Fibroblast of villous mesenchyme (primary cell): Measurements from ENCODE around the gene XKR8. TPM values are rescaled to one million over a fixed set of nuclear protein-coding genes. Genes with fewer than 3 reads are reported as not detected.

Experiments used
- DNase-seq: peaks from one replicate; pipeline ENCODE4 v3.0.0-alpha.2; 2010; ENCODE audit warnings: low read depth
- H3K4me3 ChIP-seq: 2 replicates; pipeline ENCODE4 v1.5.1; 2011; ENCODE audit warnings: low read depth, mild to moderate bottlenecking, low read length
- CTCF ChIP-seq: IDR thresholded peaks from 2 replicates; pipeline ENCODE4 v1.5.1; 2012; ENCODE audit warnings: low read depth, mild to moderate bottlenecking, low read length; ENCODE audit not compliant: insufficient read depth
- total RNA-seq: library from RNA; depleted of rRNA; stranded (reverse); fragments of >200 nt; gene quantifications from 2 replicates; pipeline ENCODE4 v1.2.3, GENCODE V29; 2012

XKR8 gene
- total RNA-seq, 1 donor = 6.5 TPM

DNA sequence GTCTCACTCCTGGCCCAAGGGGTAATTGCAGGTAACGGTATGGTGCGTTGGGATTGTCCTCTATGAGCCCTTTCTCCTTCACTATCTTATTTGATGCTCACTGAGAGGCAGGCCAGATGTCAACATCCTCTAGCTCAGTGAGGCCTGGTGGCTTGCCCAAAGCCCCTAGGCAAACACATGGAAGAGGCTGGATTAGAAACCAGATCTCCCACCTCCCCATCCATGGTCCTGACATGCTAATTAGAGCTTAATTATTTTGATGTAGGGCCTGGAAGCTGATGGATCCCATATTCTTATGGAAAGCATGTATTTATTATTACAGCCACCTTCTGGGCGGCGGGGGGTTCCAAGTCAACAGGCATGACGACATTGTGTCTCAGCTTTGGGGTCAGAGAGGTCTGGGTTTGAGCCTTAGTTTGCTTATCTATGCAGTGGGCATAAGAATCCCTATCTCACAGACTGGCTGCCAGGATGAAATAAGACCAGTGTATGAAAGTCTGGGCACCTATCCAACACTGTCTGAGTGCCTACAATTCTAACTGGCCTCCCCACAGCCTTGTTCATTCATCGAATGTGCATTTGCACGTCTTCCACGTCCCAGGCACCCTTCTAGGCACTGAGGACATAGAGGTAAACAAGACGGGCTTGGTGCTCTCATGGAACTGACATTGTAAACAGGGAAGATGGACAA lies 18.8 kb upstream of the XKR8 start:
- no peak for DNase-seq
- H3K4me3 ChIP-seq = no peak overlapping the region
- TF ChIP-seq CTCF = no peak

DNA sequence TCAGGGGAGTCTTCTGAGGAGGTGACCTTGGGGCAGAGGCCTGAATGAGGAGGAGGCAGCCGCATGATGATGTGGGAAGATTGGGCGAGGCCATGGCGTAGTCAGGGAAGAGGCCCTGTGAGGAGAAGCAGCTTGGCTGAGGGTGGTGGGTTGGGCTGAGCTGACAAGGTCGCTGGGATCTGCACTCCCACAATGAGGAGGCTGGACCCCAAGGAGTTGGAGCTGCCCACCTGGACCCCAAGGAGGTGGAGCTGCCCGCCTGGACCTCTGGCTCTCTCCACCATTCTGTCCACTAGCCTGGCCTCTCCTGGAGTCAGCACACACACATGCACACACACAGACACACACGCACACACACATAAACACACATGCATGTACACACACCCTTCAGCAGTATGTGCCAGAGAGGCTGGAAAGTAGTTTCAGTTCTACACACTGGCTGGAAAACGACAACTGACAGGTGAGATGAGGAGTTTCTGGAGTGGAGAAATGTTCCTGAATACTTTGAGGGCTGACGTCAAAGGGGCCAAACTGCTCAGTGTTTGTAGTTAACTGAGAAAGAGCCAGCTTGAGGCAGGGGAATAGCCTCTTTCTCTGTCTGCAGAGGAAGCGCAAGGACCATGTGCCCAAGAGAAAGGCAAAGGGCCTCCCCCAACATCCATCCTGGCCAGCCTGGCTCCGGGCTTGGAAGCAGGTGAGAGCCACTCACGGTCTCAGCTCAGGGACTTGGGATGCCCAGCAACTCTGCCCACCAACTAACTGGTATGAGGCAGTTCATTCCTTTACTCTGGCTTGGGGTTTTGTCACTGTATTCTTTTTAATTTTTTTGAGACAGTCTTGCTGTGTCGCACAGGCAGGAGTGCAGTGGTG lies 17.9 kb upstream of the XKR8 start:
- no peak for DNase-seq
- H3K4me3 ChIP-seq = no peak overlapping the region
- no peak for TF ChIP-seq CTCF

GRCh38 chr1:27945020-27945419 lies 14.8 kb upstream of the XKR8 start:
- TF ChIP-seq CTCF = no peak
- no peak overlapping the region for H3K4me3 ChIP-seq
- DNase-seq = no peak

- TF ChIP-seq CTCF = no peak
- no peak overlapping the region for H3K4me3 ChIP-seq
Measured at GRCh38 chr1:27949027-27949426, 10.7 kb upstream of the XKR8 start.

GRCh38 chr1:27951396-27951795 lies 8.4 kb upstream of the XKR8 start:
- TF ChIP-seq CTCF = no peak
- DNase-seq = no peak
- H3K4me3 ChIP-seq = no peak overlapping the region

More at GRCh38 chr1:27949027-27949426, 10.7 kb upstream of the XKR8 start:
- no peak for DNase-seq

- TF ChIP-seq CTCF = no peak
- H3K4me3 ChIP-seq = no peak overlapping the region
- no peak for DNase-seq
Measured at GRCh38 chr1:27952147-27952546, 7.6 kb upstream of the XKR8 start.

DNA sequence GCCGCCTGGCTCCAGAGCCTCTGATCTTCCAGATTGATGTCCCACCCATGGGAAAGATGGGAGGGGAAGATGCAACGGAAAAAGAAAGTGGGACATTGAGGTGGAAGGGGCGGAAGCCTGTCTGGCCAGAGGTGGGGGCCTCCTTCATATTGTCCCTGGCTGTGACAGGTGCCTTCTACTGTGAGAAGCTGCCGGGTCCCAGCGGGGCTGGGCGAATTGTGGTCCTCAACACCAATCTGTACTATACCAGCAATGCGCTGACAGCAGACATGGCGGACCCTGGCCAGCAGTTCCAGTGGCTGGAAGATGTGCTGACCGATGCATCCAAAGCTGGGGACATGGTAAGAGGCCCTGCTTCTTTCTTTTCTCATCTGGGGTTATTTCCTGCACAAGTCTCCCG lies 5.6 kb upstream of the XKR8 start:
- no peak for TF ChIP-seq CTCF
- no peak overlapping the region for H3K4me3 ChIP-seq
- no peak for DNase-seq
